Fibroblast of lung (primary cell): ENCODE measurements around the gene KDM7A.

Source experiments
- CTCF ChIP-seq, 2 donors: IDR thresholded peaks in 1 of 2; conservative IDR thresholded peaks in 1 of 2; 1 replicate in 1 of 2; 2 replicates in 1 of 2; pipeline ENCODE4 v1.5.1; 2011 to 2012; ENCODE audit warnings: low read length in 2 of 2, control low read depth in 1 of 2, inconsistent platforms in 1 of 2, low read depth in 1 of 2, mild to moderate bottlenecking in 1 of 2
- EZH2 ChIP-seq: IDR thresholded peaks from 2 replicates; pipeline ENCODE4 v1.5.1; 2012; ENCODE audit warnings: low read length, control low read depth, mild to moderate bottlenecking; ENCODE audit errors: missing control alignments

GRCh38 chr7:140213684-140214074, 36.9 kb upstream of the KDM7A start:
- TF ChIP-seq CTCF (conservative IDR thresholded peaks at IDR 0.05 in 1 of 2, IDR thresholded peaks at IDR 0.05 in 1 of 2; ENCODE audit: low read depth in 1 of 2, low read length in 2 of 2) (no peak), EZH2 (no peak)
